ENCODE measurements around the gene PTPN2. TPM values are rescaled to one million over a fixed set of nuclear protein-coding genes. Genes with fewer than 3 reads are reported as not detected.

PTPN2 gene
- total RNA-seq, 1 donor from 2014 or later: 31.4 TPM

- Mint-ChIP-seq H3K27me3 (no peaks in the 10 kb centered on the region), H3K9me3 (no peaks in the 10 kb centered on the region), H3K4me1 (ENCODE audit: unreplicated experiment) (no peaks in the 10 kb centered on the region), H3K36me3 (peaks cover 34% of the 10 kb centered on the region), H3K4me3 (no peak overlapping the region), H3K27ac (no peak overlapping the region)
- no peak for TF ChIP-seq CTCF (conservative IDR thresholded peaks at IDR 0.05)
- no peak for DNase-seq (ENCODE audit: extremely low spot score, unreplicated experiment)
Measured at GRCh38 chr18:12811191-12811950, 72.7 kb downstream of the PTPN2 start.

- H3K36me3 Mint-ChIP-seq: peaks cover 46% of the 10 kb centered on the region
- H3K27me3 Mint-ChIP-seq: no peaks in the 10 kb centered on the region
- no peaks in the 10 kb centered on the region for H3K4me1 Mint-ChIP-seq (ENCODE audit: unreplicated experiment)
- H3K4me3 Mint-ChIP-seq: no peak overlapping the region
- H3K27ac Mint-ChIP-seq: no peak overlapping the region
- no peak for DNase-seq (ENCODE audit: extremely low spot score, unreplicated experiment)
- no peak for TF ChIP-seq CTCF (conservative IDR thresholded peaks at IDR 0.05)
- no peaks in the 10 kb centered on the region for H3K9me3 Mint-ChIP-seq
Measured at GRCh38 chr18:12803069-12803936, 80.7 kb downstream of the PTPN2 start.

GRCh38 chr18:12802538-12802937 is 81.5 kb downstream of the PTPN2 start:
- H3K27ac Mint-ChIP-seq: no peak overlapping the region
- no peaks in the 10 kb centered on the region for H3K27me3 Mint-ChIP-seq
- H3K36me3 Mint-ChIP-seq: peaks cover 45% of the 10 kb centered on the region
- no peaks in the 10 kb centered on the region for H3K4me1 Mint-ChIP-seq (ENCODE audit: unreplicated experiment)
- no peaks in the 10 kb centered on the region for H3K9me3 Mint-ChIP-seq
- H3K4me3 Mint-ChIP-seq: no peak overlapping the region
- no peak for TF ChIP-seq CTCF (conservative IDR thresholded peaks at IDR 0.05)
- no peak for DNase-seq (ENCODE audit: extremely low spot score, unreplicated experiment)

GRCh38 chr18:12796448-12796847 is 87.6 kb downstream of the PTPN2 start:
- H3K36me3 Mint-ChIP-seq: peaks cover 14% of the 10 kb centered on the region
- no peak overlapping the region for H3K4me3 Mint-ChIP-seq
- no peaks in the 10 kb centered on the region for H3K9me3 Mint-ChIP-seq
- no peaks in the 10 kb centered on the region for H3K27me3 Mint-ChIP-seq
- TF ChIP-seq CTCF (conservative IDR thresholded peaks at IDR 0.05): no peak
- H3K27ac Mint-ChIP-seq: no peak overlapping the region
- DNase-seq (ENCODE audit: extremely low spot score, unreplicated experiment): no peak
- no peaks in the 10 kb centered on the region for H3K4me1 Mint-ChIP-seq (ENCODE audit: unreplicated experiment)

- no peaks in the 10 kb centered on the region for H3K27me3 Mint-ChIP-seq
Measured at GRCh38 chr18:12791610-12792009, 92.4 kb downstream of the PTPN2 start.

More at GRCh38 chr18:12791610-12792009, 92.4 kb downstream of the PTPN2 start:
- Mint-ChIP-seq H3K9me3 (no peaks in the 10 kb centered on the region), H3K4me1 (ENCODE audit: unreplicated experiment) (no peaks in the 10 kb centered on the region), H3K27ac (no peak overlapping the region), H3K4me3 (no peak overlapping the region), H3K36me3 (no peaks in the 10 kb centered on the region)
- no peak for TF ChIP-seq CTCF (conservative IDR thresholded peaks at IDR 0.05)
- no peak for DNase-seq (ENCODE audit: extremely low spot score, unreplicated experiment)
